Mucosa of rectum (tissue), 2 donors: Measurements from ENCODE around the gene CAMK1D.

Experiments
- H3K27ac ChIP-seq, 2 donors: one replicate each; pipeline ENCODE4 v1.7.0; 2013; ENCODE audit warnings: inconsistent platforms in 2 of 2, low read depth in 2 of 2, low read length in 2 of 2
- H3K27me3 ChIP-seq, 2 donors: one replicate each; pipeline ENCODE4 v1.7.0; 2013; ENCODE audit warnings: low read length in 2 of 2; ENCODE audit not compliant: control insufficient read depth in 2 of 2, insufficient read depth in 2 of 2
- H3K36me3 ChIP-seq, 2 donors: one replicate each; pipeline ENCODE4 v1.7.0; 2013; ENCODE audit warnings: low read length in 2 of 2; ENCODE audit not compliant: control insufficient read depth in 2 of 2, insufficient read depth in 2 of 2
- H3K4me1 ChIP-seq, 2 donors: one replicate each; pipeline ENCODE4 v1.7.0; 2013; ENCODE audit warnings: low read length in 2 of 2, mild to moderate bottlenecking in 1 of 2; ENCODE audit not compliant: control insufficient read depth in 2 of 2, insufficient read depth in 2 of 2
- H3K4me3 ChIP-seq, 2 donors: one replicate each; pipeline ENCODE4 v1.7.0; 2013; ENCODE audit warnings: low read length in 2 of 2
- H3K9ac ChIP-seq, 2 donors: one replicate each; pipeline ENCODE4 v1.7.0; 2013; ENCODE audit warnings: low read length in 2 of 2, low read depth in 1 of 2, mild to moderate bottlenecking in 1 of 2
- H3K9me3 ChIP-seq, 2 donors: one replicate each; pipeline ENCODE4 v1.7.0; 2013; ENCODE audit warnings: low read length in 2 of 2; ENCODE audit not compliant: control insufficient read depth in 2 of 2
- donor health status: healthy.
- donor health status: Normal muscosa, but diverticular disease.

CAMK1D gene

GRCh38 chr10:12769323-12770044 lies 420.1 kb downstream of the CAMK1D start:
- H3K4me1 ChIP-seq, result no peaks in the 10 kb centered on the region
- no peak overlapping the region for H3K27ac ChIP-seq
- H3K36me3 ChIP-seq, result peaks cover 2 to 13% of the 10 kb centered on the region in 2 donors
- H3K27me3 ChIP-seq, result no peaks in the 10 kb centered on the region
- H3K4me3 ChIP-seq, result no peak overlapping the region
- H3K9ac ChIP-seq, result no peak overlapping the region
- H3K9me3 ChIP-seq, result no peaks in the 10 kb centered on the region

- Histone ChIP-seq H3K9ac (no peak overlapping the region), H3K4me3 (no peak overlapping the region), H3K27me3 (no peaks in the 10 kb centered on the region), H3K36me3 (peaks cover 2 to 13% of the 10 kb centered on the region in 2 donors), H3K9me3 (no peaks in the 10 kb centered on the region), H3K4me1 (no peaks in the 10 kb centered on the region), H3K27ac (no peak overlapping the region)
Observed at GRCh38 chr10:12771981-12772760, 422.8 kb downstream of the CAMK1D start.

GRCh38 chr10:12772797-12773587 lies 423.6 kb downstream of the CAMK1D start:
- Histone ChIP-seq H3K27me3 (no peaks in the 10 kb centered on the region), H3K36me3 (peaks cover 2 to 13% of the 10 kb centered on the region in 2 donors), H3K4me3 (no peak overlapping the region), H3K27ac (no peak overlapping the region), H3K9ac (no peak overlapping the region), H3K9me3 (no peaks in the 10 kb centered on the region), H3K4me1 (no peaks in the 10 kb centered on the region)

- H3K4me1 ChIP-seq, result no peaks in the 10 kb centered on the region
- H3K27me3 ChIP-seq, result no peaks in the 10 kb centered on the region
- no peak overlapping the region for H3K4me3 ChIP-seq
- H3K9me3 ChIP-seq, result no peaks in the 10 kb centered on the region
- H3K36me3 ChIP-seq, result peaks cover 2 to 12% of the 10 kb centered on the region in 2 donors
- H3K27ac ChIP-seq, result no peak overlapping the region
- no peak overlapping the region for H3K9ac ChIP-seq
Observed at GRCh38 chr10:12774204-12774894, 425.0 kb downstream of the CAMK1D start.

GRCh38 chr10:12777840-12778585 lies 428.7 kb downstream of the CAMK1D start:
- no peak overlapping the region for H3K9ac ChIP-seq
- no peaks in the 10 kb centered on the region for H3K4me1 ChIP-seq
- H3K4me3 ChIP-seq, result no peak overlapping the region
- H3K36me3 ChIP-seq, result peaks cover 0 to 2% of the 10 kb centered on the region in 2 donors
- H3K9me3 ChIP-seq, result no peaks in the 10 kb centered on the region
- H3K27ac ChIP-seq, result no peak overlapping the region
- H3K27me3 ChIP-seq, result no peaks in the 10 kb centered on the region

- no peak overlapping the region for H3K4me3 ChIP-seq
- peaks cover 2 to 5% of the 10 kb centered on the region in 2 donors for H3K36me3 ChIP-seq
- no peaks in the 10 kb centered on the region for H3K27me3 ChIP-seq
- no peak overlapping the region for H3K9ac ChIP-seq
- H3K9me3 ChIP-seq, result no peaks in the 10 kb centered on the region
- H3K4me1 ChIP-seq, result no peaks in the 10 kb centered on the region
- H3K27ac ChIP-seq, result no peak overlapping the region
Observed at GRCh38 chr10:12780634-12781601, 431.6 kb downstream of the CAMK1D start.

- no peak overlapping the region for H3K9ac ChIP-seq
- no peaks in the 10 kb centered on the region for H3K4me1 ChIP-seq
- H3K4me3 ChIP-seq, result no peak overlapping the region
- no peaks in the 10 kb centered on the region for H3K27me3 ChIP-seq
- H3K36me3 ChIP-seq, result peaks cover 2 to 5% of the 10 kb centered on the region in 2 donors
- H3K27ac ChIP-seq, result no peak overlapping the region
- no peaks in the 10 kb centered on the region for H3K9me3 ChIP-seq
Observed at GRCh38 chr10:12781976-12782375, 432.6 kb downstream of the CAMK1D start.

GRCh38 chr10:12782537-12782936 lies 433.2 kb downstream of the CAMK1D start:
- H3K27me3 ChIP-seq, result no peaks in the 10 kb centered on the region
- no peak overlapping the region for H3K4me3 ChIP-seq
- no peaks in the 10 kb centered on the region for H3K9me3 ChIP-seq
- no peak overlapping the region for H3K27ac ChIP-seq
- H3K4me1 ChIP-seq, result no peaks in the 10 kb centered on the region
- H3K36me3 ChIP-seq, result peaks cover 2 to 5% of the 10 kb centered on the region in 2 donors
- no peak overlapping the region for H3K9ac ChIP-seq
